Stimulated activated CD4-positive, alpha-beta T cell treated with anti-CD3 and anti-CD28 coated beads, Interleukin-15, amount 100 ng/mL, for 48 hours (primary cell): ENCODE measurements around the gene FST.

Experiments
- DNase-seq, 2 donors: peaks; one replicate each; pipeline ENCODE4 v3.0.0-alpha.2; 2020; ENCODE audit warnings: low read depth in 2 of 2

Gene FST, protein sequence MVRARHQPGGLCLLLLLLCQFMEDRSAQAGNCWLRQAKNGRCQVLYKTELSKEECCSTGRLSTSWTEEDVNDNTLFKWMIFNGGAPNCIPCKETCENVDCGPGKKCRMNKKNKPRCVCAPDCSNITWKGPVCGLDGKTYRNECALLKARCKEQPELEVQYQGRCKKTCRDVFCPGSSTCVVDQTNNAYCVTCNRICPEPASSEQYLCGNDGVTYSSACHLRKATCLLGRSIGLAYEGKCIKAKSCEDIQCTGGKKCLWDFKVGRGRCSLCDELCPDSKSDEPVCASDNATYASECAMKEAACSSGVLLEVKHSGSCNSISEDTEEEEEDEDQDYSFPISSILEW

DNA sequence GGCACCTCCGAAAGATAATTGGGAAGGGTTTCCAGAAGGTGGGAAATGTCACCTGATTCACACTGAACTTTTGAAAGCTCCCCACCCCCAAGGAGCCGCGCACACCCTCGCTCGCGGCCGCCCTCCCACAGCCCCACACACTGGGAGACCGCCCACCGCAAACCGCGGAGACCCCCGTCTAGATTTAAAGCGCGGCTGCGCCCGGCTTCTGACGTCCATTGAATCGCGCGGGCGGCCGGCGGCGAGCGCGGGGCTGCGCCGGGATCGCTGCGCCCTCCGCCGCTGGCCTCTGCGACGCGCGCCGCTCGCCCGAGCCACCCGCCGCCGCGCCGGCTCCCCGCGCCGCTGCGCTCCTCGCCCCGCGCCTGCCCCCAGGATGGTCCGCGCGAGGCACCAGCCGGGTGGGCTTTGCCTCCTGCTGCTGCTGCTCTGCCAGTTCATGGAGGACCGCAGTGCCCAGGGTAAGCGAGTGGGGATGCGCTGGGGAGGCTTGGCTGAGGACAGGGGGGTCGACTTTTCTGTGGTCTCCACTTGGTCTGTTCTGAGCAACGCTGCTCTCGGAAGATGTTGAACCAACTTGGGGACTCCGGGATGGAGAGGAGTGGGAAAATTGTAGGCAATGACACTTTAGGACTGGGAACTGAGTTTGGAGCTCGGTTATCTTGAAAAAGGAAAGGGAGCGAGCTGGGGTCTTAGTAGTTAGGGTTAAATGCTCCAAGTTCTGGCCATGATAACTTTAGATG lies at the start of gene FST:
Gene FST (plus strand): TSS at position 214 of the 743 bp plus-strand sequence. CDS start 163 bp downstream, at position 377.
- DNase-seq: no peak

DNA sequence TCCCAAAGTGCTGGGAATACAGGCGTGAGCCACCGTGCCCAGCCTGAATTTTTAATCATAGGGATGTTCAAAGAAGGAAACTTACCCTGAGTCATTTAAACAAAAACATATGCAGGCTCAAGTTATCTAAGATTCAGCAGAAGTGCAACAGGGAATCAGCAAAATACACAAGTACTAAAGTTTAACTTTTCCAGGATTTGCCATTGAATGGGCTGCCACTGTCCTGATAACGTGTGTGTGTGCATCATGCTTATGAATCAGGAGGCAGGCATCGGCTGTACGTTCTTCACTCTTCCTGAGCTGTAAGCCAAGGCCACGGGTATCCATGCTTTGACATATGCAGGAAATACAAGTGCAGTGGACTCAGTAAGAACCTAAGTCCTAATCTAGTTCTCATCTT lies 48.8 kb upstream of the FST start:
- no peak for DNase-seq

DNA sequence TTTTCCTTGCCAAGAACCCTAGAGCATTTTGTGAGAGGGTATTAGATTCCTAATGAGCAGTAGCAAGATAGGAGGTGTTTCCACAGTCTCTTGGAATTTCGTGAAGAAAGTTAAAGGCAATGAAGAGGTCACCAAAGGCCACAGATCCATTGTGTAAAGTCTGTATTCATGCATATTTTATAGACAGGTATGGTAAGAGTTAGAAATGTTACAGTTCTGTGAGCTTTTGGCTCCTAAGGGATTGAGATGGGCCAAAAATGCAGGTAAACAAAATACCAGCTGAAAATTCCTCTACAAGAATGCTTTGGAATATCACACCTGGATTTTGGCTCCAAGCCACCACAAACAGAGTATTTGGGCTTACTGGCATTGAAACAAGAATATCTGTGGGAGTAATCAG lies 47.4 kb upstream of the FST start:
- DNase-seq: no peak

DNA sequence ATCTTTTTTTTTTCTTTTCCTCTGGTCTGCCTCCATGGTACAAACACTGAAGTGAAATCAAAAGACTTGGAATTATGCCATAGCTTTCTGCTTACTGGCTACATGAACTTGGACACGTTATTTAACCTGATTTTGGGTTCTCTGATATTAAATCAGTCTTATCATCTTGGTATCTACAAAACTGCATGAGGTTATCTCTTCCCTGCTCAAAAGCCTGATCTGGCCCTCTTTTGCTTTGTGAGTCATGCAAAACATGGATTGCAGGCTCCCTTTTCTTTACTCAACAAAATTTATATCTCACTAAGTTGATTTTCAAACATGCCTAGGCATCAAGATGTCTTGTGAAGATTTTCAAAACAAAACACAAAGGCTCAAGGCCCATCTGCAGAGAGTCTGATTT lies 45.9 kb upstream of the FST start:
- no peak for DNase-seq

DNA sequence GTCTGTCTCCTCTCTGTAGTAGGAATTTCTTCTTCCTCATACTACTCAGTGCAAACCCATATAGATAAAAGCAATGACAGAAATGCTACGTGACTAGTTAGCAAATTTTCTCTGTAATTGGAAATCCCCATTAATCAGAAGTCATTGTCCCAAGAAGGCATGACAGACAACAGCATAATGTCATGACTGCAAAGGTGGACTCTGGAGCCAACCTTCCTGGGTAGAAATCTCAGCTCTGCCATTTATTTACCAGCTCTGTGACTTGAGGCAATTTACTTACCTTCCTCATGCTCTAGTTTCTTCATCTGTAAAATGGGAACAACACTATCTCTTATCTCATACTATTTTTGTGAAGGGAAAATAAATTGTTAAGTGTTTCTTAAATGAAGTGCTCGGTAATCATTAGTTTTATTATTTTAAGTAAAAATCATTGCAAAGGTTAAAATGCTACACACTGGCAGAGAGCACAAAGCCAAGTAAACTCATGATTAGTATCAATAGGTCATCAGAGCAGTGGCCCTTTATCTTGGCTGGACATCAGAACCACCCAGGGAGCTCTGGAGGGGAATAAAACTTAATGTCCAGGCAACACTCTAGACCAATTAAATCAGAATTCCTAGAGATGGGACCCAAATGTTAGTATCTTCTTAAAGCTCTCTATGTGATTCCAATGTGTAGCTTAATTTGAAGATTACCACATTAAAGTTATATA lies 43.8 kb upstream of the FST start:
- no peak for DNase-seq

DNA sequence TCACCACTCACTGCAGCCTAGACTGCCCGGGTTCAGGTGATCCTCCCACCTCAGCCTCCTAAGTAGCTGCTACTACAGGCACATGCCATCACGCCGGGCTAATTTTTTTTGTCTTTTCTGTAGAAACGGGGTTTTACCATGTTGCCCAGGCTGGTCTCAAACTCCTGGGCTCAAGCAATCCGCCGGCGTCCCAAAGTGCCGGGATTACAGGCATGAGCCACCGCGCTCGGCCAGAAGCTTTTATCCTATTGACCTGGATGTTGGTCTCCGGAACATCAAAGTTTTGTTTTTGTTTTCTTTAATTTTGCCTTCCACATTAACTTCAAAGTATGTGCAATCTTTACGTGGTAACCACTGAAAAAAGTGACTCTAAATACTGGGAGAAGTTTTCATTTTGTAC lies 42.4 kb upstream of the FST start:
- no peak for DNase-seq

DNA sequence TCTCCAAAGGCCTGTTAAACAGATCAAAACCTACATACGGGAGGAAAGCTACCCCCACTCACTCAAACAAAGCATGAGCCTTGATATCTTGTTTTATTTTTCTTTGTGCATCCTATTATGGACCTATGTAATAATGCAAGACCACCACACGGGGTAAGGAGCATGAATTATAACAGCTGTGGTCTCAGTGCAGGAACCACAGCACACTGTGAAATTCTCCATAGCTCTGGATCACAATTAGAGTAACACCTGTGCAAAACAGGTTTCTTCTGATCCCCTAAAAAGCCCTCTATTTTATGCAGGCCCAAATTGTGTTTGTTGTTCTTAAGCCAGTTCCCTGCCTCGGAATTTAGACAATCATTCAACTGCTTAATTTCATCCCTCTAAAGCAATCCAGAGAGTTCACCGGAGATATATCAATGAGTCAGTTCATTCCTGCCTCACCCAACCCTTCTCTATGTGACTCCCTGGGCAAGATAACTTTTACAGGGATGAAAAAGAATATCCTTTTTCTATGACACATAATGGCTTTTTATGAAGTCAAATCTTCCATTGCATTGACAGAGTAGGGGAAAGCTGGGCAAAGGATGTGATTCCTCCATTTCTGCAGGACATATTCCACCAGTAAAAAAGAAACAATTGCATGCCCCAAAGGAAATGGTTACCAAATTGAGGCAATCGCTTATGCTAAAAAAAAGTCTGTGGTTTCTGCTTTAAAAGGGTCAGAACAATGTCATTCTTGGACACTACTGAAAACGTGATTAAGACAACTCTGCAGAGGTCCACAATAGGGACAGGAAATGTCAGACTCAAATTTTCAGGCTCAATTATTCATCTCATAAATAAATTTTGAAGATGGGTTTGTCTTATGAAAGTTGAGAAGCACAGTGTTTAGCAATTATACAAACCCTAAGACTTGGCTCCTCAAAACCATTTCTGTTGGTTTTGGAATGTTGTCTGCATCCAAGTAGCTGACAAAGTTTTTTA lies 41.6 kb upstream of the FST start:
- no peak for DNase-seq

DNA sequence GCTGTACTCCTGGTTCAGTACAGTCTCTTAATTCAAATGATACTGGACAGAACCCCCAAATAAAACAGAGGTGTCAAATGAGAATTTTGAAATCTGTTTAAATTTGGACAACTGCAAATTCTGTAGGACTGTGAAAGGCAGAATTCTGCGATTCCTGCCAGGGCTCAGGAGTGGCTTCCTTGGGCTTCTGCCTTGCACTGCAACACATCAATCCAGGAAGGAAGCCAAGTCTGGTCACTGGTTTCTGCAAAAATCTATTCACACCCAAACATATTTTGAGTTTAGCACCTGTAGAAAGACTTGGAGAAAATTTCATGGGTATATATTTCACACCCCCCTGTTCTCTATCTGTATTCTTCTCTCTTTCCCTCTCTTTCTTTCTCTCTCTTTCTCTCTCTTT lies 37.5 kb upstream of the FST start:
- DNase-seq: no peak

DNA sequence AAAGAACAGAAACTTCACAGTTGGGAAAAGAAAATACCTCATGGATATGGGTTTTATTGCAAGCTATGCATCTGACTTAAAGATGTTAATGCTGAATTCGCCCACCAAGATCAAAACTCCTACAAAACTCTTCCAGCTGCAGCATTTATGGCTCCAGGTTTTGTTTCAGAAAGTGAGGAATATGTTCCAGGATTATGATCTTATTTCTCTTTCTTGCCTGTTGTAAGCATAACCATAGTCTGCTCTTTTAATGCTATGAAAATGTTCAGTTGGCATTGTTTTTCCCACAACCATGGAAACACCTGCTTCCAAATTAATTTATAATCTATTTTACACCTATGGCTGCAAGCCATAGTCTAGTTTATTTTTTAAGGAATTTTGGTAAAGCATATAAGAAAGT lies 34.9 kb upstream of the FST start:
- no peak for DNase-seq

DNA sequence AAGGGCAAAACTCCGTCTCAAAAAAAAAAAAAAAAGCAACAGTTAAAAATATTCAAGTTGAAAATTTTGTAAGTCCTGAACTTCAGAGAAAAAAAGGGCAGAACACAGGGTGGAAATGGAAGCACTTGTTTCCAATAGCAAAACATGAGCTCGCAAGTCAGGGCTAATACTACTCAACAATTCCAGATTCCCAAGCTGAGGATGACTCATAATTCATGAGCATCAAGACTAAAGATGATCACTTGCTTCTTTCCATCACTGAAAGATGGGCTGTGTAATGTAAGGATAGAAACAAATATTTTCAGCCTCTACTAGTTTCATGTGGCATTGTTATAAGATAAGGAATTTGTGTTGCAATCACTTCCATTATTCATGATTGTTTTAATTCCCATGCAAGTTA lies 33.5 kb upstream of the FST start:
- DNase-seq: no peak

DNA sequence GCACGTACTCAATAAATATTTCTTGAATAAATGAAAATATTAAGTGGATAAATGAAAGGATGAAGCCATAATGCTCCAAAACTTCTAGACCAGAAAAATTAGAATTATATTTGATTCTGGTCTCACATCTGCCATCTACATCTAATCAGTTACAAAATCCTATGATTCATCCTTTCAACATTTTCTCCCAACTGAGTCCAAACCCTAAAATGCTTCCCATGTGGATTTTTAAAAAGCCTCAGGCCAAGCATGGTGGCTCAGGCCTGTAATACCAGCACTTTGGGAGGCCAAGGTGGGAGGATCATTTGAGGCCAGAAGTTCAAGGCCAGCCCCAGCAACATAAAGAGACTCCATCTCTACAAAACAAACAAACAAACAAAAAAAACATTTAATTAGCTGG lies 31.6 kb upstream of the FST start:
- no peak for DNase-seq

DNA sequence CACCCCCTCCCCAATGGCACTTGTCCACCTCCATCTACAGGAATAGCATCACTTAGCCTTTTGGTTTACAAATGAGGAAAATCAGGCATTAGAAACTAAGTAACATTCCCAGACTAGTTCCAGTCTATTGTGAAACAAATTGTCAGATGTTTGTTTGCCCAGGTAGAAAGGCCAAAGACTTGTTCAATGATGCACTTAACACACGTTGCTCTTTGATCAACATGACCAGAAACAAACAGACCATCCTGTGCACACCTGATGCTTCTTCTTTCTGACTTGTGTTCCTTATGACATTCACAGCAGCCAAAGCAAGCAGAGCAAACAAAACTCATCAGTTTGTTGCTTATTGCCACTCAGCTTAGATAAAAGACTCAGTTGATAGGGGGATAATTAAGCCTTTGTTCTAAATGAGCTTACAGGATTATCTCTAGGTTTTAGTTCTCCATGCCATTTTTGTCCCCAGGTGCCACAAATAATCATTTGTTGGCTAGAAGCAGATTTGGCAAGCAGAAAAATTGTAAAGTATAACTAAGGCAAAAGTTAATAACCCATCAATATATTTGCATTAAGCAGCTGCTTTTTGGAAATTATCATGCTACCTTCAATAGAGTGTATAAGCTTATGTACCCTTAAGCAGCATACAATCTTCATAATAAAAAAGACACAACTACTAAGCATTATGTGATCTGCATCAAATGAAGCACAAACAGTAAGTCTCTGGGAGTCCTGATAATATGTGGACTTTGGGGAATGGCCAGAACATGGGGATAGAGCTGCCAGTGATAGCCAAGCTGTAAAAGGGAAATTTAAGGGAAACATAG lies 26.3 kb upstream of the FST start:
- DNase-seq: no peak

DNA sequence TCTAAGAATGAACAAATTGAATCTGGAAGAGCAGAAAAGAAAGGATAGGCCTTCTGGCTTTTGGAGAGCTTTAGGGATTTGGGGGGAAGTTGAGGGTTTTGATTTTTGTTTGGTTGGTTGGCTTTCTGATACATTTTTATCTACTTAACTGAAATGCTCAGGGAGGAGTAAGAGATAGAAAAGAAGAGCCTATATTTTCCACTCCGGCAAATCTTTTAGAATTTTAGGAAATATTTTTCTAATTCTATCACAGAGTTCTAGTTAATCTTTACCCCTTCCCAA lies 25.8 kb upstream of the FST start:
- DNase-seq: no peak

DNA sequence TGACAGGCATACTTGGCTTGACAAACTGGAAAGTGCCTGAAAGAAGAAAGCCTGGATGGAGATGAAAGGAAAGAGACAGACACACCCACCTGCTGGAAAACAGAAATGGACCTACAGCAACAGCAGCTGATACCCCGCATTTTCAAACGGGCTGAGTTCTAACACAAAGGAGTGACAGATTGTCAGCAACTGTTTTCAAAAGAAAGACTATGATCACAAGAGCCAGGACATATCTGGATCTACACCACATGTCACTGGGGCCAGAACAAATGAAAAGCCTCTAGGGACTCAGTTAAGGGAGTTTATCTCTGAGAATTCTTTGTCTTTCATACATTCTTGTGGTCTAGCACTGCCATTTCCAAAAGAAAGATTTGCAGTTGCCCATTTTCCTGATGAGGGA lies 24.1 kb upstream of the FST start:
- DNase-seq: no peak

DNA sequence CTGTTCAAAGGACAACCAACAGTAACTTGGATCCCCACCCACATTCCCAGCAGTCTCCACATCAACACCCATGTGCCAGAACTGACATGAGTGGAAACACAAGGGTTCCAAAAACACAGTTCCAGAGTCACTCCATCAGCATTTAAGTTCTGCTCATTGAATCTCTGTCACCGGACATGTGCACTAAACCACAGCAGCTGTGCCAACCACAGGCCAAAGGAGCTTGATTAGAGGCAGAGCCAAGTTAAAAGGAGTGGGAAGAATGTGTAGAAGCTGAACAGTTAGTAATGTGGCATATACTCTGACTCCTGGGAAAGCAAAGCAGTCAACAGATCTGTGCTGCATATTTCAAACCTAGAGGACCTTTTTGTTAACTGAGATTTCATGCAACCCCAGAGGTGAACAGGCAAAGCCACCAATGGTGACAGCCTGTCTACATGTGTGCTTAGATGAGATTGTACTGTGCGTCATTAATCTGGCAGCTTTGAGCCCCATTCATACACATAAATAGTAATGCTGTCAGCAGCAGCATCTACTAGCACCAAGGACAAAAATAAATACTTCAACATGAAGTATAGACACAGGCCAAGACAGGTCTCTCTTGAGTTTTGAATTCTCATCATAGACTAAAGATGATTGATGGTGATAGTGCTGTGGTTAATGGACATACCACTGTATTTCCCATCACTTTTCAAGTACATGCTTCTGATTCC lies 16.4 kb upstream of the FST start:
- DNase-seq: no peak

DNA sequence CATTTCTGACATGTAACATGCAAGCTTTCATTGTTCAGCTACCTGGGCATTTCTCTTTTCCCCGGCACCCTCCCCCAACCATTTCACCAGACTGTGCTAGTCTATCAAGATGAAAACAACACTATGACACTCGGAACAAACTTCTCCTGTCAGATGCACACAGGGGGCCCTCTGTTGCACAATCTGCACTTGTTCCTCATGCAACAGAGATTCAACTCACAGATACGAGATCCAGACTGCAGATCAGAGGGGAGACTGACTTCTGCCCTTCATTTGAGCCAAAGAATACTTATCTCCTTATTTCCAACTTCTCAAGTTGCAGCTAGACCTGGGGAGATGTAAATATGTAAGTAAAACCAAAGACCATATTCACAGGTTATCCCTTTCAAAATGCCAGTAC lies 15.7 kb upstream of the FST start:
- DNase-seq: no peak

DNA sequence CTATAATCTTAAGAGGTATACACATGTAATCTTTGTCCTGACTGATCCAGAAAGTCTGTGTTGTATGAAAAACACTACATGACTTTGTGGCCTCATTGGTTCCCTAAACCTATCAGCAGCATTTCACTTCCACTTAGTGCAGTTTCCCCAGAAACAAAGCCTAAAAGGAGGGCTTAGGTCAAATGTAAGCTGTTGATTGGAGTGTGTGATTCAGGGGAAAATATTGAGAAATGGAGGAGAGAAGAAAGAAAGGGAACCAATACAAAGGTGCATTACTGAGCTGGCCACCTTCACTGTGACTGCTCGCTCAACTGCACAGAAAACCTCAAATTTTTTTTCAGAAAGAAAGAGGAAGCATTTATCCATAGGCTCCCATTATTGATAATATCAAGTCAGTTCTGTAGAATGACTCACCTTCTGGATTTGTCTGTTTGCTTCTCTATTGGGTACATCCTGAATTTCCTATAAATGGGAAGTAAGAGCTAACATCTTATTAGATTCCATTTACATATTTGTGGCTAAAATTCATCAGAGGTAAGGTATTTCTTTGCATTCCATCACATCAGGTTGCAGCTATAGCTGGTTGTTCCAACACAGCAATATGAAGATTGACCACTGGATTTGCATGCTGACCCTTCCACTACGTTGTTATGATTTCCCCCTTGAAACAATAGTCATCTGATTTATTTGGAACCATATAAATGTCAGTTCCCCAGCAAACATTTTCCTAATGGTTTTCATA lies 10.3 kb upstream of the FST start:
- no peak for DNase-seq

DNA sequence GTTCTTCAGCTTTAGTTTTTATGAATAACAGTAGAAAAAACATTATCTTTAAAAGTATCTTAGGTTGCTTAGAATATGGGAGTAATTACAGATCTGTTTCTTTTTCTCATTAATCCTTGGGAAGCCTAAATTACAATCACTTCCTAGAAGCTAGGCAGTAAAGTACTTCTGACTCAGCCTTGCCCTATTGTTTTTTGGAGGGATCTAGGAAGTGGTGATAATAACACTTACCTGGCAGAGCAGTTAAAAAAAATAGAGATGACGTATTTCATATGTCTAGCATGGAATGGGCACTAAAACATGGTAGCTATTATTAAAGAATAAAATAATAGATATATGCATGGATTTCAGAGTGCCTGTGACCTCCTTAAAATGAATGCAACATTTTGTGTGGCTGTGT lies 8.2 kb upstream of the FST start:
- DNase-seq: no peak

DNA sequence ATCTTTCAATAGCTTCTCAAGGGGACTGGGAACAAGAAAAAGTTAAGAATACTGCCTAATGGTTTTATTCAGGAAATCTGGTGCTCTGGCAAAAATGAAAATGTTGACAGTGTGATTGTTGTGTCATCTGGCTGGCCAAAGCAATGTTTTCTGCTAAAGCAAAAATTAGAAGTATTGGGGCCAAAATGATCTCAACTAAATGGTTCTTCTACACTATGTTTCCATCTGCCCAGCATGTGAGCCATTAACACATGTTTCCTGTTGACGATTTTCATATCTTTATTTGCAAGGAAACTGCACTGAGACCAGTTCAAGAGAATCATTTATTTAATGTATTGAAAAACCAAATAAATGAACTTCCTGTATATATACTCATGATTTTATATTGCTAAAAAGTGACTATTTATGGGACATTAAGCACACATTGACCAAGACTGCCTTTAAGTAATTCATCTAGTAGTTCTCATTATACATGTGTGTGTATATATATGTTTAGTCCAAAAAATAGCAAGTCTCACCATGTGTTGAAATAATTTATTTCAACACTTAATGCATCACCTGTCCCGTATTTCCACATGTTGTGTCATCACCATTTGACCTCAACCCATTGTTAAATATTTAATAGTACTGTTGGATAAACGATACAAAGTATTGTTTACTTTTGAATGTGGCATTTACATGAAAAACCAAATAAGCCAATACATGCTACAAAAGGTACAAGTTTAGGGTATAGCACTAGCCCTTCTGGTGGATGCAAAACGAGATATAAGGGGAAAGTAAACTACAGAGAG lies 7.5 kb upstream of the FST start:
- no peak for DNase-seq
